Astrocyte (in vitro differentiated cells and primary cell): ENCODE results near the gene RALGDS. TPM values are rescaled to one million over a fixed set of nuclear protein-coding genes. Genes with fewer than 3 reads are reported as not detected.

Source experiments
- DNase-seq: peaks from one replicate; pipeline ENCODE4 v3.0.0-alpha.2; 2010; ENCODE audit warnings: low read depth
- FAIRE-seq: peaks from 2 replicates; lab custom pipeline; 2011; peaks lifted over from hg19 to GRCh38; lab: Jason Lieb, UNC
- H2AFZ ChIP-seq: 2 replicates; pipeline ENCODE4 v1.6.0; 2012; ENCODE audit warnings: low read depth, low read length, inconsistent platforms
- H3K27ac ChIP-seq: 2 replicates; pipeline ENCODE4 v1.5.1; 2011; ENCODE audit warnings: low read depth, low read length, inconsistent platforms
- H3K27me3 ChIP-seq: 2 replicates; pipeline ENCODE4 v1.6.0; 2011; ENCODE audit warnings: low read length, inconsistent platforms; ENCODE audit not compliant: insufficient read depth
- H3K36me3 ChIP-seq: 2 replicates; pipeline ENCODE4 v1.5.1; 2011; ENCODE audit warnings: low read length, inconsistent platforms; ENCODE audit not compliant: insufficient read depth
- H3K4me1 ChIP-seq: 2 replicates; pipeline ENCODE4 v1.5.1; 2011; ENCODE audit warnings: low read length, inconsistent platforms; ENCODE audit not compliant: insufficient read depth
- H3K4me2 ChIP-seq: 2 replicates; pipeline ENCODE4 v1.6.0; 2012; ENCODE audit warnings: low read length, inconsistent platforms
- H3K4me3 ChIP-seq: 2 replicates; pipeline ENCODE4 v1.5.1; 2011; ENCODE audit warnings: low read depth, mild to moderate bottlenecking, low read length, inconsistent platforms; ENCODE audit not compliant: insufficient read depth
- H3K79me2 ChIP-seq: 2 replicates; pipeline ENCODE4 v1.6.0; 2012; ENCODE audit warnings: mild to moderate bottlenecking, low read length, inconsistent platforms; ENCODE audit not compliant: insufficient read depth
- H3K9ac ChIP-seq: 2 replicates; pipeline ENCODE4 v1.6.0; 2012; ENCODE audit warnings: mild to moderate bottlenecking, low read length, inconsistent platforms
- H3K9me3 ChIP-seq: 2 replicates; pipeline ENCODE4 v1.5.1; 2012; ENCODE audit warnings: low read depth, mild to moderate bottlenecking, low read length, inconsistent platforms; ENCODE audit not compliant: insufficient read depth
- H4K20me1 ChIP-seq: 2 replicates; pipeline ENCODE4 v1.6.0; 2012; ENCODE audit warnings: low read length, inconsistent platforms; ENCODE audit not compliant: insufficient read depth
- H3K27ac Mint-ChIP-seq: one replicate; pipeline ENCODE4 v1.8.0; 2021; ENCODE audit warnings: mild to moderate bottlenecking, mixed read lengths; ENCODE audit not compliant: unreplicated experiment
- H3K27me3 Mint-ChIP-seq: one replicate; pipeline ENCODE4 v1.8.0; 2021; ENCODE audit warnings: low read depth, mixed read lengths; ENCODE audit not compliant: unreplicated experiment
- H3K36me3 Mint-ChIP-seq: one replicate; pipeline ENCODE4 v1.8.0; 2021; ENCODE audit warnings: low read depth, mixed read lengths; ENCODE audit not compliant: unreplicated experiment
- H3K4me1 Mint-ChIP-seq: one replicate; pipeline ENCODE4 v1.8.0; 2021; ENCODE audit warnings: low read depth, mixed read lengths; ENCODE audit not compliant: unreplicated experiment
- H3K4me3 Mint-ChIP-seq: one replicate; pipeline ENCODE4 v1.8.0; 2021; ENCODE audit warnings: mild to moderate bottlenecking, moderate library complexity, mixed read lengths; ENCODE audit not compliant: unreplicated experiment
- H3K9me3 Mint-ChIP-seq: one replicate; pipeline ENCODE4 v1.8.0; 2021; ENCODE audit warnings: mild to moderate bottlenecking, mixed read lengths; ENCODE audit not compliant: unreplicated experiment
- EZH2 ChIP-seq: IDR thresholded peaks from 2 replicates; pipeline ENCODE4 v1.6.1; 2012; ENCODE audit warnings: mild to moderate bottlenecking, low read length, inconsistent platforms; ENCODE audit not compliant: insufficient read depth
- total RNA-seq: library from RNA; stranded (reverse); gene quantifications from 2 replicates; pipeline ENCODE4 v1.2.1, GENCODE V29; 2021
- TF ChIP-seq, protein P1 (sequence below): IDR thresholded peaks from 2 replicates; pipeline ENCODE4 v1.5.1; 2011; ENCODE audit warnings: low read depth, mild to moderate bottlenecking, inconsistent platforms, low read length, moderate library complexity; ENCODE audit not compliant: insufficient read depth

Gene RALGDS
- total RNA-seq, 1 donor from 2014 or later = 46.6 TPM

DNA sequence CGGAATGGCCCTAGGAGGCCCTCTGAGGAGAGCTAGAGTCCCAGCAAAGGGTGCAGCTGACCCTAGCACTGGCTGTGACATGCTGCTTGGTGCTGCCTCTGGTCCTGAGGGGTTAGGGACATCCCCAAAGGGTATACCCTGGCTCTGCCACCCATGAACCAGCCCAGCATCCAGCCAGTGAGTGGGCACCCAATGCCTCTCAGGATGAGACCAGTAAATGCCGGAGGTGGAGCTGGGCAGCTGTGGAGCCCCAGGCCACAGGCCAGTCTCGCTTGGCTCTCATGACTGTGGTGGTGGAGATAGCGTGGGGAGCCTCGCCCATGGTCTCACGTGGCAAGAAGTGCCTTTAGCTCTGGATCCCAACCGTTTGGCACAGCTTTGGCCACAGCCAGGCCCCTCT, 63.0 kb downstream of the RALGDS start:
- no peaks in the 10 kb centered on the region for H3K9me3 ChIP-seq
- Mint-ChIP-seq H3K27ac (no peak overlapping the region), H3K9me3 (no peaks in the 10 kb centered on the region), H3K36me3 (peaks cover 20% of the 10 kb centered on the region), H3K27me3 (no peaks in the 10 kb centered on the region), H3K4me1 (peaks cover 9% of the 10 kb centered on the region), H3K4me3 (no peak overlapping the region)
- no peak overlapping the region for H3K4me2 ChIP-seq
- TF ChIP-seq, protein P1, sequence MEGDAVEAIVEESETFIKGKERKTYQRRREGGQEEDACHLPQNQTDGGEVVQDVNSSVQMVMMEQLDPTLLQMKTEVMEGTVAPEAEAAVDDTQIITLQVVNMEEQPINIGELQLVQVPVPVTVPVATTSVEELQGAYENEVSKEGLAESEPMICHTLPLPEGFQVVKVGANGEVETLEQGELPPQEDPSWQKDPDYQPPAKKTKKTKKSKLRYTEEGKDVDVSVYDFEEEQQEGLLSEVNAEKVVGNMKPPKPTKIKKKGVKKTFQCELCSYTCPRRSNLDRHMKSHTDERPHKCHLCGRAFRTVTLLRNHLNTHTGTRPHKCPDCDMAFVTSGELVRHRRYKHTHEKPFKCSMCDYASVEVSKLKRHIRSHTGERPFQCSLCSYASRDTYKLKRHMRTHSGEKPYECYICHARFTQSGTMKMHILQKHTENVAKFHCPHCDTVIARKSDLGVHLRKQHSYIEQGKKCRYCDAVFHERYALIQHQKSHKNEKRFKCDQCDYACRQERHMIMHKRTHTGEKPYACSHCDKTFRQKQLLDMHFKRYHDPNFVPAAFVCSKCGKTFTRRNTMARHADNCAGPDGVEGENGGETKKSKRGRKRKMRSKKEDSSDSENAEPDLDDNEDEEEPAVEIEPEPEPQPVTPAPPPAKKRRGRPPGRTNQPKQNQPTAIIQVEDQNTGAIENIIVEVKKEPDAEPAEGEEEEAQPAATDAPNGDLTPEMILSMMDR = no peak
- no peak for TF ChIP-seq EZH2
- FAIRE-seq = no peak
- H3K79me2 ChIP-seq = no peaks in the 10 kb centered on the region
- no peak overlapping the region for H3K4me3 ChIP-seq
- H2AFZ ChIP-seq = no peak overlapping the region
- H3K9ac ChIP-seq = no peak overlapping the region
- H3K4me1 ChIP-seq = no peaks in the 10 kb centered on the region
- H3K27me3 ChIP-seq = no peaks in the 10 kb centered on the region
- DNase-seq = no peak
- peaks cover 6% of the 10 kb centered on the region for H3K36me3 ChIP-seq
- H4K20me1 ChIP-seq = no peaks in the 10 kb centered on the region
- no peak overlapping the region for H3K27ac ChIP-seq

DNA sequence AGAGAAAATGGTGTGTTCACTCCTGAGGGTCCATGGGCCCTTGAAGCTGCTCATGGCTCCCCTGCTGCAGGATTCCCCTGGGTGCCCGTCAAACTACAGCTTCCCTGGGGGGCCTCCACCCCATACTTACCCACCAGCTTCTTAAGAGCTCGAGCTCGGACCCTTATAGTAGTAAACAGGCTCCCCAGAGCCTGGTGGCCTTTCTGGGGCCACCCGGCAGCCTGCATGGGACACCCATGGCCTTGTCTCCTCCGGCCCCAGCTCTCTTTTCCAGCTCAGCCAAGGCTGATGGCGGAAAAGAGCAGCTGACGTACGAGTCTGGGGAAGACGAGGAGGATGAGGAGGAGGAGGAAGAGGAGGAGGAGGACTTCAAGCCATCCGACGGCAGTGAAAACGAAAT, 63.5 kb downstream of the RALGDS start:
- Histone ChIP-seq H2AFZ (no peak overlapping the region), H3K4me2 (no peak overlapping the region), H3K27me3 (no peaks in the 10 kb centered on the region), H3K4me1 (no peaks in the 10 kb centered on the region), H3K9me3 (no peaks in the 10 kb centered on the region), H3K9ac (no peak overlapping the region), H3K79me2 (no peaks in the 10 kb centered on the region), H3K4me3 (no peak overlapping the region), H4K20me1 (no peaks in the 10 kb centered on the region), H3K36me3 (peaks cover 6% of the 10 kb centered on the region), H3K27ac (no peak overlapping the region)
- DNase-seq = no peak
- no peak for FAIRE-seq
- Mint-ChIP-seq H3K27me3 (no peaks in the 10 kb centered on the region), H3K27ac (no peak overlapping the region), H3K4me3 (no peak overlapping the region), H3K4me1 (peaks cover 9% of the 10 kb centered on the region), H3K36me3 (peaks cover 20% of the 10 kb centered on the region), H3K9me3 (no peaks in the 10 kb centered on the region)
- TF ChIP-seq, protein P1 = no peak
- no peak for TF ChIP-seq EZH2

DNA sequence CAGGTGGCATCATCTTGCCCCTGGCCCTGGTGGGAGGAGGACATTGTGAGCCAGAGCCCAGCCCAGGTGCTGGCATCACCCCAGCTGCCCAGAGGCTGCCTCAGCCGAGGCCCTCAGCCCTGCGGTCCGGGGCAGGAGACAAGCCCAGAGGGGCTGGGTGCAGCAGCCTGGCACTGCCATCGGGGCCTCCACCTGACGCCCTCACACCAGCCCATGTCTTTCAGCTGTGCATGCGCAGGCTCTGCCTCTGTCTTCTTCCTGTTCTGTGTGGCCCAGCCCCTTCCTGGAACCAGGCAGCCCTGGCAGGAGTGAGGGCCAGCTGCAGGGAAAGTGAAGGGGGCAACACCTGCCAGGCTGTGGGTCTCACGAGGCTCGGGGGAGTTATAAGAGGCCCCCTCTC, 64.0 kb downstream of the RALGDS start:
- H3K27ac Mint-ChIP-seq = no peak overlapping the region
- FAIRE-seq = no peak

More for the DNA sequence above, 64.0 kb downstream of the RALGDS start:
- peaks cover 9% of the 10 kb centered on the region for H3K4me1 Mint-ChIP-seq
- Histone ChIP-seq H3K4me1 (no peaks in the 10 kb centered on the region), H3K4me3 (no peak overlapping the region), H3K9me3 (no peaks in the 10 kb centered on the region), H3K27me3 (no peaks in the 10 kb centered on the region), H3K4me2 (no peak overlapping the region), H2AFZ (no peak overlapping the region), H3K9ac (no peak overlapping the region), H3K79me2 (no peaks in the 10 kb centered on the region), H3K27ac (no peak overlapping the region), H3K36me3 (peaks cover 6% of the 10 kb centered on the region), H4K20me1 (peaks cover under 1% of the 10 kb centered on the region)
- TF ChIP-seq, protein P1 = no peak
- TF ChIP-seq EZH2 = no peak
- no peak overlapping the region for H3K4me3 Mint-ChIP-seq
- peaks cover 20% of the 10 kb centered on the region for H3K36me3 Mint-ChIP-seq
- no peaks in the 10 kb centered on the region for H3K9me3 Mint-ChIP-seq
- no peak for DNase-seq
- no peaks in the 10 kb centered on the region for H3K27me3 Mint-ChIP-seq
